Measurements from ENCODE around the gene HLA-G.
"Not testable (repeated sequence)": the region's sequence is repeated elsewhere in the genome, so short reads cannot be mapped to it uniquely, and the experiment has no call there.

The HLA-G gene

DNA sequence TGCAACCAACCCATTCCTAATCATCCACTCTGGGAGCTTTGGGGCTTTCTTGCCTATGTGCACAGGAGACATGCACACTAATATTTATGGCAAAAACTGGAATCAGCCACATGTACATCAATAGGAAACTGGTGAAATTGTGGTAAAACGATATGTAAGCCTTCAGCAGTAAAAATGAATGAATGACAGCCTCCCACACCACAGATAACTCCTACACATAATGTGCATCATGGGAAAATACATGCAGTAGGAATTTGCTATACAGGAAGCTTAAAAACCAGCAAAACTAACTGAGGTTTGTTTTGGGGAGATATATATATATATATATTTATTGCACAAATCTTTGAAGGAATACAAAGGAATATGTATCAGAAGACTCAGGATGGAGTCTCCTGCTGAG, 47.6 kb downstream of the HLA-G start:
- no peak for DNase-seq

DNA sequence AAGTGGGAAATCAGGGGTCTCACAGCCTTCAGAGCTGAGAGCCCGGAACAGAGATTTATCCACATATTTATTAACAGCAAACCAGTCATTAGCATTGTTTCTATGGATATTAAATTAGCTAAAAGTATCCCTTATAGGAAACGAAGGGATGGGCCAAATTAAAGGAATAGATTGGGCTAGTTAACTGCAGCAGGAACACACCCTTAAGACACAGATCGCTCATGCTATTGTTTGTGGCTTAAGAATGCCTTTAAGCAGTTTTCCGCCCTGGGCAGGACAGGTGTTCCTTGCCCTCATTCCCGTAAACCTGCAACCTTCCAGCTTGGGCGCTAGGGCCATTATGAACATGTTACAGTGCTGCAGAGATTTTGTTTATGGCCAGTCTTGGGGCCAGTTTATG, 48.1 kb downstream of the HLA-G start:
- DNase-seq = not testable (repeated sequence)
